ENCODE data around the gene PSAT1.

DNA sequence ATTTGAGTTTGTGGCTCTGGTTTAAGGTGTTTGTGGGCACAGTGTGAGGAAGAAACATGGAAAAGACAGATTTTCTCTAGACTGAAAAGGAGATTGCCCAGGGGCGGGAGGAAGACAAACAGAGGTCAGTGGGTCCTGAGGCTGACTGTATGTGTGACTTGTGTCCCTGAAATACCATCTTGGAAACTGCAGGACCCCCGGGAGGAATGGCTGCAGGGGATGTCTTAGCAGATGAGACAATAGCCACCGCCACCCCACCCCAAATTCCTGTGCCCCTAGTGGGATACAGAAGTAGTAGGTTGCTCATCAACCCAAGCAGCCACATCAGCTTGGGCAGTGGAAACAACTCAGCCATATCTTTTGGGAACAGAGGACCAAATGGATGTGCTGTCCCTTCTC, 1.7 kb upstream of the PSAT1 start:
- TF ChIP-seq CTCF (IDR thresholded peaks at IDR 0.05) (no peak), POLR2A (IDR thresholded peaks at IDR 0.05) (no peak)

Data from testis (tissue), 2 donors.